GM20000 (cell line): ENCODE results near the gene MTG1.
"Not testable (repeated sequence)": the region's sequence is repeated elsewhere in the genome, so short reads cannot be mapped to it uniquely, and the experiment has no call there.

Experiments used
- DNase-seq: peaks from one replicate; pipeline ENCODE4 v3.0.0; 2012; ENCODE audit warnings: low spot score
- TF ChIP-seq, protein P1 (sequence below): IDR thresholded peaks from 2 replicates; pipeline ENCODE4 v1.5.1; 2012; ENCODE audit warnings: mild to moderate bottlenecking, control low read depth; ENCODE audit errors: extremely low read depth, missing control alignments

MTG1 gene

DNA sequence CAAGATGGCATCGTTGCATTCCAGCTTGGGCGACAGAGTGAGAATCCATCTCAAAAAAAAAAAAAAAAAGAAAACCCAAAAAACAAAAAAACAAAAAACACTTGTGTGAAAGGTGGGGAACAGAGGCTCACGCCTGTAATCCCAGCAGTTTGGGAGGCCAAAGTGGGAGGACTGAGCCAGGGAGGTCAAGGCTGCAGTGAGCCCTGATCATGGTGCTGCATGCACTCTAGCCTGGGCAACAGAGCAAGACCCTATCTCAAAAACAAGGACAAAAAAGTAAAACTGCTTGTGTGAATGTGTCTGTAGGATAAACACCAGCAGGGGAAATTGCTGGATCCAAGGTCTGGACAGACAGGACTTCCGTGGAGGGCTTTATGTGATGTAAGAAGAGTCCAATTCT, 10.4 kb upstream of the MTG1 start:
- TF ChIP-seq, protein P1, sequence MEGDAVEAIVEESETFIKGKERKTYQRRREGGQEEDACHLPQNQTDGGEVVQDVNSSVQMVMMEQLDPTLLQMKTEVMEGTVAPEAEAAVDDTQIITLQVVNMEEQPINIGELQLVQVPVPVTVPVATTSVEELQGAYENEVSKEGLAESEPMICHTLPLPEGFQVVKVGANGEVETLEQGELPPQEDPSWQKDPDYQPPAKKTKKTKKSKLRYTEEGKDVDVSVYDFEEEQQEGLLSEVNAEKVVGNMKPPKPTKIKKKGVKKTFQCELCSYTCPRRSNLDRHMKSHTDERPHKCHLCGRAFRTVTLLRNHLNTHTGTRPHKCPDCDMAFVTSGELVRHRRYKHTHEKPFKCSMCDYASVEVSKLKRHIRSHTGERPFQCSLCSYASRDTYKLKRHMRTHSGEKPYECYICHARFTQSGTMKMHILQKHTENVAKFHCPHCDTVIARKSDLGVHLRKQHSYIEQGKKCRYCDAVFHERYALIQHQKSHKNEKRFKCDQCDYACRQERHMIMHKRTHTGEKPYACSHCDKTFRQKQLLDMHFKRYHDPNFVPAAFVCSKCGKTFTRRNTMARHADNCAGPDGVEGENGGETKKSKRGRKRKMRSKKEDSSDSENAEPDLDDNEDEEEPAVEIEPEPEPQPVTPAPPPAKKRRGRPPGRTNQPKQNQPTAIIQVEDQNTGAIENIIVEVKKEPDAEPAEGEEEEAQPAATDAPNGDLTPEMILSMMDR, result no peak
- no peak for DNase-seq

DNA sequence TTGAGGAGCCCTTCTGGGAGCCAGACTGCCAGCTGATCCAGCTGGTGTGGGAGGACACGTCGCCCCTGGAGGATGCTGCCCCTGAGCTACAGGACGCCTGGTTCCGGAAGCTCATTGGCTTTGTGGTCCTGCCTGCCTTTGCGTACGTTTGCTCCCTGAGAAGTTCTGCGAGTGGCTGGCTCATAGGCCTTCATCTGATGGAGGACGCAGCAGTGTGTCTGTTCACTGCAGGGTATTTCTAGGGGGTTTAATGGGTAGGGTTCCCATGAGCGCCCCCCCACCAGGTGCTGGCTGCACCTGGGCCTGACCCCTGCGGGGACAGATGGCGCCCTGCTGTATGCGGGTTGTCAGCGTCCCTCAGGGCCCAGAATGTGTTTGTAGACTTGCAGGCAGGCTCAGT, 9.9 kb upstream of the MTG1 start:
- TF ChIP-seq, protein P1, result no peak
- no peak for DNase-seq

DNA sequence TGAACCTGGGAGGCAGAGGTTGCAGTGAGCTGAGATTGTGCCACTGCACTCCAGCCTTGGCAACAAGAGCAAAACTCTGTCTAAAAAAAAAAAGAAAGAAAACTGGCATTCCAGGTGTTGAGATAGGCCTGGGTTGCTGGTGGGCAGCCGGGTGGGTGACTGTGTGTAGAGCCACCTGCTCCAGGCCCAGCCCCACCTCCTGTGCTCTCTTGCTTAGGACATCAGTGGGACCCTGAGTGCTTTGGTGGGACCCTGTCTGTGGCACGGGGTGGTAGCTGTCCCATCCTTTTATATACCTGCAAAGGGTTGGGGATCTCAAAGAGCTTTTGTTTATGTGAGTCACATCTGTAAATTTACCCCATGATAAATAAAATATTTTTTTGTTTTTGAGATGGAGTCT, 8.7 kb upstream of the MTG1 start:
- TF ChIP-seq, protein P1, result no peak
- DNase-seq, result no peak

DNA sequence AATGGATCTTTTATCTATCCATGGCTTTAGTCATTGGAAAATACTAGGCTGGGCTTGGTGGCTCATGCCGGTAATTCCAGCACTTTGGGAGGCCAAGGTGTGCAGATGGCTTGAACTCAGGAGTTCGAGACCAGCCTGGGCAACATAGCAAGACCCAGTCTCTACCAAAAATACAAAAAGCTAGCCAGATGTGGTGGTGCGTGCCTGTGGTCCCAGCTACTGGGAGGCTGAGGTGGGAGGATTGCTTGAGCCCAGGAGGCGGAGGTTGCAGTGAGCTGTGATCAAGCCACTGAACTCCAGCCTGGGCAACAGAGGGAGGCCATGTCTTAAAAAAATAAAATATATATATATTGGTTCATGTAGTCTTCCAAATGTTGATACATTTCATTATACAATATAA, 7.0 kb upstream of the MTG1 start:
- not testable (repeated sequence) for DNase-seq

DNA sequence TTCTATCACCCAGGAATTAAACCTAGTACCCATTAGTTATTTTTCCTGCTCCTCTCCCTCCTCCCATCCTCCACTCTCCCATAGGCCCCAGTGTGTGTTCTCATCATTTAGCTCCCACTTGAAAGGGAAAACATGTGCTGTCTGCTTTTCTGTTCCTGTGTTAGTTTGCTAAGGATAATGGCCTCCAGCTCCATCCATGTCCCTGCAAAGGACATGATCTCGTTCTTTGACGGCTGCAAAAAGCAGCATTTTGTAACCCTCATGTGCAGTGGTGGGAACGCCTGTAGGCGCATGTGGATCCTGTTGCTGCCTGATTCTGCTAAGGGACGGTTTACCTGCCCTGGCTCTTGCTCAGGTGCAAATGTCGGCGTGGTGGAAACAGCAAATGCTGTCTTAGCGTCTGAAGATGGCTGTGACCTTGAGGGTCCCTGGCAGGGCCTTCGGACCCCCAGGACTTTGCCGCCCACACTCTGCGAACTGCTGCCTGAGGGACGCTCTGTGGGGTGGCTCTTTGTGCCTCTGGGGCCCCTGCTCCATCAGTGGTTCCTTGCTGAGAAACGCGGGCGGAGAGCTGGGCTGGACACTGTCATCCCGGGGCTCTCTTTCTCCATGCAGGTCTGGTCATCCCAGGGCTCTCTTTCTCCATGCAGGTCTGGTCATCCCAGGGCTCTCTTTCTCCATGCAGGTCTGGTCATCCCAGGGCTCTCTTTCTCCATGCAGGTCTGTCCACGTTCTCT, 5.6 kb upstream of the MTG1 start:
- TF ChIP-seq, protein P1, result no peak
- no peak for DNase-seq

DNA sequence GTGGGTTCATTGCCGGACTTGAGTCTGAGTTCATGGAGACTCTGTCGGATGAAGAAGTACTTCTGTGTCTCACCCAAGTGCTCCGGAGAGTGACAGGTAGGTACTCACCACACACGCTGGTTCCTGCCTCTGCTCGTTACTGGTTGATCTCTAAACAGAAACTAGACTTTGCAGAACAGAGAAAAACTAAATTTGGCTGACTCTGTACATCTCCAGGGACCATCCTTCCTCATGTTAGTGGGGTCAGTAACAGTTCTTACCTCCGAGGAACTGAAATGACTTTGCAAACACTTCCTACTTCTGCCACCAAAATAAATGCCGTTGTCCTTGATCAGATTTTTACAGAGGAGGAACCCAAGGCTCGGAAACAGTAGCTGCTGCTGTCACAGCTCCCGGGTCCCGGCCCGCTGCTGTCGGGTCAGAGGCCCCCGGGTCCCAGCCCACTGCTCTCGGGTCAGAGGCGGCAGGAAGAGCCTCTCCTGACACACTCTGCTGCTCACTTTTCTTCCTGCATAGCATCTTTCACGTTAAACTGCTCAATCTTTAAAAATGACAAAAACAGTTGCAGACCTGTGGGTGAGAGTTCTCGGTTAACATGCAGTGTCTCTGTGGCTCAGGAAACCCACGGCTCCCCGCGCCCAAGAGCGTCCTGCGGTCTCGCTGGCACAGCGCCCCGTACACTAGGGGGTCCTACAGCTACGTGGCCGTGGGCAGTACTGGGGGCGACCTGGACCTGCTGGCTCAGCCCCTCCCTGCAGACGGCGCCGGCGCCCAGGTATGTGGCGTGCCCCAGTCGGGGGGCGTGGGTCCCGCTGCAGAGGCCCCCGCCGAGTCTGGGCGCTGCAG, 4.8 kb upstream of the MTG1 start:
- TF ChIP-seq, protein P1, result no peak
- peak; percentile 90 for DNase-seq

DNA sequence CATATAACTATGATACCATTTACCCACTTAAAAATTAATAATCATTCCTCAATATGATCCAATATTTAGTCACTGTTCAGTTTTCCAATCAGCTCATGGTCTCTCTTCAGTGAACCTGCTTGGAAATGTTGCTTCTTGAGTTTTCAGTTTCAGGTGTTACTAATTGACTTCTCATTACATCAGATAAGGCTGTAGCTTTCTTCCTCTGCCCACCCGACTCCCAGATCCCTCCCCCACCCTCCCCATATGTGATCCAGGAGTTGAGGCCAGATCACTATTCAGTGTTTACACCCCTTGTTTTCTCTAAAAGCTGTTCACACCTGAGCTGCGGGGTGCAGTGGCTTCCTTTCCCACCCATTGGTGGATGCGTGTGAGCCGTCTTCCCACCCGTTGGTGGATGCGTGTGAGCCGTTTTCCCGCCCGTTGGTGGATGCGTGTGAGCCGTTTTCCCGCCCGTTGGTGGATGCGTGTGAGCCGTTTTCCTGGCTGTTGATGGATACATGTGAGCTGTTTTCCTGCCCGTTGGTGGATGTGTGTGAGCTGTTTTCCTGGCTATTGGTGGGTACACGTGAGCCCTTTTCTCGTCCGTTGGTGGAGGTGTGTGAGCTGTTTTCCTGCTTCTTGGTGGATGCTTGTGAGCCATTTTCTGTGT, 3.2 kb upstream of the MTG1 start:
- TF ChIP-seq, protein P1, result no peak
- DNase-seq, result peak; percentile 41
